Gastrocnemius medialis (tissue), 4 donors: Measurements from ENCODE around the gene FOXRED2.

Source experiments
- CTCF ChIP-seq, 5 experiments: fragments of 450-650 bp in 3 of 5; fragments of 200-600 bp in 2 of 5; sonication (generic) in 2 of 5; IDR thresholded peaks in 4 of 5; conservative IDR thresholded peaks in 1 of 5; 1 replicate in 4 of 5; 2 replicates in 1 of 5; pipeline ENCODE4 v1.5.1; 2016 to 2019; ENCODE audit warnings: antibody characterized with exemption in 5 of 5, mild to moderate bottlenecking in 3 of 5, moderate library complexity in 3 of 5
- POLR2A ChIP-seq, 2 donors: fragments of 450-650 bp; IDR thresholded peaks; one replicate each; pipeline ENCODE4 v1.6.1; 2017; ENCODE audit warnings: antibody characterized with exemption in 2 of 2, mild to moderate bottlenecking in 2 of 2, moderate library complexity in 2 of 2

DNA sequence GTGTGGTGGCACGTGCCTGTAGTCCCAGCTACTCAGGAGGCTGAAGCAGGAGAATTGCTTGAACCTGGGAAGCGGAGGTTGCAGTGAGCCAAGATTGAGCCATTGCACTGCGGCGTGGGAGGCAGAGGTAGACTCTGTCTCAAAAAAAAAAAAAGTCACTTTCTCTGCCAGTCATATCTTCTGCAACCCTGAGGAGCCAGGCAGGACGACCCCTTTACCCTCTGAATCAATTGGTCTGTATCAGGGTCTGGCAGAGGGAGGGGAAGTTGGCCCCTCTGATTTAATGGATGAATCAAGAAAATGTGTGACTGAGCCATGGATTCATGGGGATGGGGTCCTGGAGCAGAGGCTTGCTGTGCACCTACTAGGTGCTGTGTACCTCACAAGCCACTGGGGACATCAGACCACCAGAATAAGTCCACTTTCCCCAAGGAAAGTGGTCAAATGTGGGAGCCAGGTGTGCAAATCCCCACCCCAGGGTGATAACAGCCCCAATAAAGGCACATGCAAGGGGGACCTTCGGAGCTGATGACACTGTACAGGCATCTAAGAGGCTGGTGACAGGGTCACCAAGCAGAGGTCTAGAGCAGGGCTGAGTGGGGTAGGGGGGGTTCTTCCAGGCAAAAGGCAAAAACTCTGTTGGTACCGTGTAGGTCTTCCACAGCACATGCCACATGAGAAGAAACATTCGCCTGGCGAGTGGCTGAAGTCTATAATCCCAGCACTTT is 54.4 kb downstream of the FOXRED2 start:
- TF ChIP-seq CTCF (IDR thresholded peaks at IDR 0.05 in 4 of 5, conservative IDR thresholded peaks at IDR 0.05 in 1 of 5) (no peak), POLR2A (IDR thresholded peaks at IDR 0.05) (no peak)
